WERI-Rb-1 (cell line): ENCODE measurements around the gene STRAP.
"Not testable (repeated sequence)": the region's sequence is repeated elsewhere in the genome, so short reads cannot be mapped to it uniquely, and the experiment has no call there.

Experiments
- DNase-seq: peaks from one replicate; pipeline ENCODE4 v3.0.0-alpha.2; 2020
- H3K27ac ChIP-seq: fragments of 250-450 bp; sonication (Bioruptor Pico); 2 replicates; pipeline ENCODE4 v1.5.1; 2020; ENCODE audit warnings: mild to moderate bottlenecking, moderate library complexity
- H3K27me3 ChIP-seq: fragments of 250-450 bp; sonication (Bioruptor Pico); 2 replicates; pipeline ENCODE4 v1.5.1; 2021; ENCODE audit warnings: mild to moderate bottlenecking, low read depth, moderate library complexity; ENCODE audit not compliant: insufficient read depth, severe bottlenecking
- H3K36me3 ChIP-seq: fragments of 250-450 bp; sonication (Bioruptor Pico); 2 replicates; pipeline ENCODE4 v1.5.1; 2020; ENCODE audit warnings: mild to moderate bottlenecking, moderate library complexity
- H3K4me3 ChIP-seq: 2 replicates; pipeline ENCODE4 v1.5.1; 2011; ENCODE audit warnings: low read depth, mild to moderate bottlenecking, control low read depth, low read length
- H3K9me3 ChIP-seq: fragments of 250-450 bp; sonication (Bioruptor Pico); 2 replicates; pipeline ENCODE4 v1.5.1; 2021; ENCODE audit warnings: mild to moderate bottlenecking, moderate library complexity; ENCODE audit not compliant: severe bottlenecking
- CTCF ChIP-seq: IDR thresholded peaks from 2 replicates; pipeline ENCODE4 v1.5.1; 2011; ENCODE audit warnings: low read depth, mild to moderate bottlenecking, control low read depth, inconsistent platforms, low read length

STRAP gene

GRCh38 chr12:15942475-15942874 lies 60.3 kb downstream of the STRAP start:
- Histone ChIP-seq H3K4me3 (no peak overlapping the region), H3K27ac (no peak overlapping the region), H3K27me3 (no peaks in the 10 kb centered on the region), H3K36me3 (no peaks in the 10 kb centered on the region; the same call in 1 of the 2 replicates), H3K9me3 (no peaks in the 10 kb centered on the region)
- TF ChIP-seq CTCF, result no peak
- DNase-seq, result no peak

GRCh38 chr12:15943519-15943918 lies 61.3 kb downstream of the STRAP start:
- not testable (repeated sequence) for DNase-seq, H3K27me3 ChIP-seq, H3K27ac ChIP-seq, H3K36me3 ChIP-seq, H3K9me3 ChIP-seq, H3K4me3 ChIP-seq

- H3K27me3 ChIP-seq, H3K27ac ChIP-seq, DNase-seq, H3K9me3 ChIP-seq, H3K36me3 ChIP-seq, H3K4me3 ChIP-seq: not testable (repeated sequence)
Observed at GRCh38 chr12:15948461-15948860, 66.3 kb downstream of the STRAP start.
